GM23338 (cell line): ENCODE measurements around the gene COLEC12. TPM values are rescaled to one million over a fixed set of nuclear protein-coding genes. Genes with fewer than 3 reads are reported as not detected.

ENCODE experiments used
- ATAC-seq: fragments of 200-7000 bp; cut with Tn5 transposase; 3 replicates; pipeline ENCODE4 v1.9.1; 2020
- DNase-seq: peaks from one replicate; pipeline ENCODE4 v3.0.0-alpha.2; 2015; ENCODE audit warnings: low spot score
- H2AFZ ChIP-seq: fragments of 200-600 bp; sonication (generic); 2 replicates; pipeline ENCODE4 v1.8.0; 2016; ENCODE audit warnings: antibody characterized with exemption, mild to moderate bottlenecking, moderate library complexity
- H3F3A ChIP-seq: fragments of 200-600 bp; sonication (generic); replicated peaks from 2 replicates; pipeline ENCODE4 v1.8.0; 2017; ENCODE audit warnings: antibody characterized with exemption, mixed run types, low read depth
- H3K27ac ChIP-seq: fragments of 200-600 bp; sonication (generic); 2 replicates; pipeline ENCODE4 v1.6.1; 2016; ENCODE audit warnings: low read depth
- H3K27me3 ChIP-seq: fragments of 200-600 bp; sonication (generic); 2 replicates; pipeline ENCODE4 v1.8.0; 2016; ENCODE audit warnings: mild to moderate bottlenecking, mixed run types, moderate library complexity; ENCODE audit not compliant: insufficient read depth
- H3K36me3 ChIP-seq: fragments of 200-600 bp; sonication (generic); 2 replicates; pipeline ENCODE4 v1.8.0; 2016; ENCODE audit warnings: mild to moderate bottlenecking; ENCODE audit not compliant: insufficient read depth
- H3K4me1 ChIP-seq: fragments of 200-600 bp; sonication (generic); 2 replicates; pipeline ENCODE4 v1.8.0; 2016; ENCODE audit warnings: mild to moderate bottlenecking, moderate library complexity; ENCODE audit not compliant: insufficient read depth
- H3K4me2 ChIP-seq: fragments of 200-600 bp; sonication (generic); 2 replicates; pipeline ENCODE4 v1.7.1; 2017; ENCODE audit warnings: mixed run types
- H3K4me3 ChIP-seq: fragments of 200-600 bp; sonication (generic); 2 replicates; pipeline ENCODE4 v1.6.1; 2016; ENCODE audit warnings: mixed run types
- H3K79me2 ChIP-seq: fragments of 200-600 bp; sonication (generic); replicated peaks from 2 replicates; pipeline ENCODE4 v1.8.0; 2017; ENCODE audit warnings: mild to moderate bottlenecking; ENCODE audit not compliant: insufficient read depth
- H3K9me2 ChIP-seq: fragments of 200-600 bp; sonication (generic); 2 replicates; pipeline ENCODE4 v1.8.0; 2017; ENCODE audit not compliant: insufficient read depth
- H4K20me1 ChIP-seq: fragments of 200-600 bp; sonication (generic); replicated peaks from 2 replicates; pipeline ENCODE4 v1.8.0; 2017; ENCODE audit warnings: mild to moderate bottlenecking; ENCODE audit not compliant: insufficient read depth
- H3K27ac Mint-ChIP-seq: 2 replicates; pipeline ENCODE4 v1.8.0; 2020; ENCODE audit warnings: inconsistent platforms, mild to moderate bottlenecking, moderate library complexity, mixed read lengths
- H3K27me3 Mint-ChIP-seq: 3 replicates; pipeline ENCODE4 v1.8.0; 2022; ENCODE audit warnings: low read depth, mild to moderate bottlenecking, moderate library complexity, mixed read lengths, inconsistent platforms; ENCODE audit not compliant: insufficient read depth, poor library complexity
- H3K36me3 Mint-ChIP-seq: 3 replicates; pipeline ENCODE4 v1.8.0; 2021; ENCODE audit warnings: low read depth, mild to moderate bottlenecking, inconsistent platforms, moderate library complexity, mixed read lengths
- H3K4me1 Mint-ChIP-seq: 3 replicates; pipeline ENCODE4 v1.8.0; 2020; ENCODE audit warnings: mild to moderate bottlenecking, inconsistent platforms, mixed read lengths
- H3K4me3 Mint-ChIP-seq: 3 replicates; pipeline ENCODE4 v1.8.0; 2021; ENCODE audit warnings: moderate library complexity, mild to moderate bottlenecking, inconsistent platforms, mixed read lengths
- H3K9me3 Mint-ChIP-seq: 3 replicates; pipeline ENCODE4 v1.8.0; 2020; ENCODE audit warnings: moderate library complexity, mild to moderate bottlenecking, inconsistent platforms, mixed read lengths
- CREB1 ChIP-seq: fragments of 250-450 bp; sonication (Bioruptor Pico); IDR thresholded peaks from 2 replicates; pipeline ENCODE4 v1.5.0; 2020; ENCODE audit warnings: low read depth, mild to moderate bottlenecking, moderate library complexity
- EZH2 ChIP-seq: fragments of 200-600 bp; sonication (generic); IDR thresholded peaks from one replicate; pipeline ENCODE4 v1.8.0; 2017; ENCODE audit warnings: antibody characterized with exemption, mild to moderate bottlenecking, low read depth; ENCODE audit not compliant: unreplicated experiment
- EZH2phosphoT487 ChIP-seq: fragments of 200-600 bp; sonication (generic); IDR thresholded peaks from one replicate; pipeline ENCODE4 v1.8.1; 2018; ENCODE audit warnings: antibody characterized with exemption; ENCODE audit not compliant: unreplicated experiment
- POLR2AphosphoS5 ChIP-seq: IDR thresholded peaks from 2 replicates; pipeline ENCODE4 v1.6.1; 2016; ENCODE audit warnings: antibody characterized with exemption, low read depth
- STAT1 ChIP-seq: IDR thresholded peaks from one replicate; pipeline ENCODE4 v1.6.1; 2016; ENCODE audit warnings: antibody characterized with exemption; ENCODE audit not compliant: unreplicated experiment
- ZNF331 ChIP-seq: fragments of 250-450 bp; sonication (Bioruptor Pico); IDR thresholded peaks from 2 replicates; pipeline ENCODE4 v1.5.0; 2020; ENCODE audit warnings: low read depth, mild to moderate bottlenecking, moderate library complexity
- polyA plus RNA-seq: library from polyadenylated mRNA; unstranded; fragments of >200 nt; fragmentation: Nextera tagmentation; extraction: Ambion mirVana; gene quantifications from 2 replicates; pipeline ENCODE4 v1.2.1, GENCODE V29; 2016
- total RNA-seq: library from RNA; depleted of rRNA; stranded (reverse); fragments of >200 nt; shearing (Covaris generic); gene quantifications from 2 replicates; pipeline ENCODE4 v1.2.3, GENCODE V29; 2014
- TF ChIP-seq, protein P1 (sequence below): IDR thresholded peaks from one replicate; pipeline ENCODE4 v1.6.1; 2018; ENCODE audit warnings: antibody characterized with exemption; ENCODE audit not compliant: unreplicated experiment
- TF ChIP-seq, protein P2 (sequence below), 2 experiments: fragments of 200-600 bp in 1 of 2; sonication (generic) in 1 of 2; conservative IDR thresholded peaks; 2 replicates each; pipeline versions ENCODE4 v1.5.1 to v1.6.1; 2016 to 2017; ENCODE audit warnings: antibody characterized with exemption in 2 of 2, low read depth in 2 of 2, mild to moderate bottlenecking in 2 of 2, moderate library complexity in 1 of 2

Gene COLEC12
- total and polyA plus RNA-seq, 2 experiments from 2014 or later, result 1.1 to 3.2 TPM

DNA sequence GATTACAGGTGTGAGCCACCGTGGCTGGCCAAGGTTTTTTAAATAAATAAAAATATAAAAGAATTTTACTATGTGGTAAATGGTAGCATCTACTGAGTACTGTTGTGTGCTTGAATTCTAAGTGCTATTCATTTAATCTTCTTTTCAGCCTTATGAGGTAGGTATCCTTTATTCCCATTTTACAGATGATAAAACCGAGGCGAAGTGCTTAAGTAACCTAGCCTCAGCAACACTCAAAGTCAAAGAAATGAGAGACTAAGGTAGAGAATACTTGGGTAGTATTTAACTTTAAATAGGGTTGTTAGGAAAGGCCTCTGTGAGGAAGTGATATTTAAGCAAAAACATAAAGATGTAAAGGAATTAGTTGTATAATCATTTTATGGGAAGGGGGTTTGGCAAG lies 227.0 kb downstream of the COLEC12 start (continued):
- TF ChIP-seq EZH2 (no peak), STAT1 (no peak), EZH2phosphoT487 (no peak)
- TF ChIP-seq, protein P1, sequence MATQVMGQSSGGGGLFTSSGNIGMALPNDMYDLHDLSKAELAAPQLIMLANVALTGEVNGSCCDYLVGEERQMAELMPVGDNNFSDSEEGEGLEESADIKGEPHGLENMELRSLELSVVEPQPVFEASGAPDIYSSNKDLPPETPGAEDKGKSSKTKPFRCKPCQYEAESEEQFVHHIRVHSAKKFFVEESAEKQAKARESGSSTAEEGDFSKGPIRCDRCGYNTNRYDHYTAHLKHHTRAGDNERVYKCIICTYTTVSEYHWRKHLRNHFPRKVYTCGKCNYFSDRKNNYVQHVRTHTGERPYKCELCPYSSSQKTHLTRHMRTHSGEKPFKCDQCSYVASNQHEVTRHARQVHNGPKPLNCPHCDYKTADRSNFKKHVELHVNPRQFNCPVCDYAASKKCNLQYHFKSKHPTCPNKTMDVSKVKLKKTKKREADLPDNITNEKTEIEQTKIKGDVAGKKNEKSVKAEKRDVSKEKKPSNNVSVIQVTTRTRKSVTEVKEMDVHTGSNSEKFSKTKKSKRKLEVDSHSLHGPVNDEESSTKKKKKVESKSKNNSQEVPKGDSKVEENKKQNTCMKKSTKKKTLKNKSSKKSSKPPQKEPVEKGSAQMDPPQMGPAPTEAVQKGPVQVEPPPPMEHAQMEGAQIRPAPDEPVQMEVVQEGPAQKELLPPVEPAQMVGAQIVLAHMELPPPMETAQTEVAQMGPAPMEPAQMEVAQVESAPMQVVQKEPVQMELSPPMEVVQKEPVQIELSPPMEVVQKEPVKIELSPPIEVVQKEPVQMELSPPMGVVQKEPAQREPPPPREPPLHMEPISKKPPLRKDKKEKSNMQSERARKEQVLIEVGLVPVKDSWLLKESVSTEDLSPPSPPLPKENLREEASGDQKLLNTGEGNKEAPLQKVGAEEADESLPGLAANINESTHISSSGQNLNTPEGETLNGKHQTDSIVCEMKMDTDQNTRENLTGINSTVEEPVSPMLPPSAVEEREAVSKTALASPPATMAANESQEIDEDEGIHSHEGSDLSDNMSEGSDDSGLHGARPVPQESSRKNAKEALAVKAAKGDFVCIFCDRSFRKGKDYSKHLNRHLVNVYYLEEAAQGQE, result no peak
- TF ChIP-seq, protein P2, sequence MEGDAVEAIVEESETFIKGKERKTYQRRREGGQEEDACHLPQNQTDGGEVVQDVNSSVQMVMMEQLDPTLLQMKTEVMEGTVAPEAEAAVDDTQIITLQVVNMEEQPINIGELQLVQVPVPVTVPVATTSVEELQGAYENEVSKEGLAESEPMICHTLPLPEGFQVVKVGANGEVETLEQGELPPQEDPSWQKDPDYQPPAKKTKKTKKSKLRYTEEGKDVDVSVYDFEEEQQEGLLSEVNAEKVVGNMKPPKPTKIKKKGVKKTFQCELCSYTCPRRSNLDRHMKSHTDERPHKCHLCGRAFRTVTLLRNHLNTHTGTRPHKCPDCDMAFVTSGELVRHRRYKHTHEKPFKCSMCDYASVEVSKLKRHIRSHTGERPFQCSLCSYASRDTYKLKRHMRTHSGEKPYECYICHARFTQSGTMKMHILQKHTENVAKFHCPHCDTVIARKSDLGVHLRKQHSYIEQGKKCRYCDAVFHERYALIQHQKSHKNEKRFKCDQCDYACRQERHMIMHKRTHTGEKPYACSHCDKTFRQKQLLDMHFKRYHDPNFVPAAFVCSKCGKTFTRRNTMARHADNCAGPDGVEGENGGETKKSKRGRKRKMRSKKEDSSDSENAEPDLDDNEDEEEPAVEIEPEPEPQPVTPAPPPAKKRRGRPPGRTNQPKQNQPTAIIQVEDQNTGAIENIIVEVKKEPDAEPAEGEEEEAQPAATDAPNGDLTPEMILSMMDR (conservative IDR thresholded peaks at IDR 0.05; ENCODE audit: low read depth in 2 of 2), result no peak

DNA sequence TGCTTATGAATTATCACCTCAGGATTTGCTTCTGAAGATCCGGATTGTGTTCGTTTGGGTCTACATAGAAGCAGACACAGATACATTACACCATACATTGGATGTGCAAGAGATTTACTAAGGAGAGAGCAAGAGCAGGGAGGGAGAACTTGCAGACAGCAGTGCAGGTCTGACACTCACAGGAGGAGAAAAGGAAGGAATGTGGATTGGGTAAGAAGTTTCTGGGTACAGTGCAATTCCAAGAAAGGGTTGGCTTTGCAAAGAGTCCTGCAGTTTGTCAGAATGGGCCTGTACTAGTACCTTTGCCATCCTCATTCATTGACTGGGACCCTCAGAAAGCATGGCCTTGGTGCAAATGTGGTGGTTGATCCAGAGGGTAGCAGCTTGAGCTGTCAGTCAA lies 227.9 kb downstream of the COLEC12 start:
- H3K36me3 ChIP-seq, result no peaks in the 10 kb centered on the region
- H3K4me3 ChIP-seq, result no peak overlapping the region
- H3F3A ChIP-seq, result 0 out of 2 replicates have a peak, but pooled peaks cover 3% of the 10 kb centered on the region
- peak overlapping the region; percentile 76; the same call in 1 of the 2 replicates for H3K27ac Mint-ChIP-seq
- H3K36me3 Mint-ChIP-seq, result peaks cover 4% of the 10 kb centered on the region; the same call in 1 of the 3 replicates
- no peak overlapping the region for H3K4me3 Mint-ChIP-seq
- no peak overlapping the region for H3K4me2 ChIP-seq
- ATAC-seq (no peak), DNase-seq (no peak)
- peaks cover 7% of the 10 kb centered on the region for H3K27me3 Mint-ChIP-seq
- H4K20me1 ChIP-seq, result no peaks in the 10 kb centered on the region; the same call in 1 of the 2 replicates
- no peaks in the 10 kb centered on the region for H3K27me3 ChIP-seq
- H3K79me2 ChIP-seq, result peaks cover 6% of the 10 kb centered on the region; the same call in 1 of the 2 replicates
- H2AFZ ChIP-seq, result no peak overlapping the region
- TF ChIP-seq ZNF331, result no peak
- TF ChIP-seq, protein P1, result no peak
- no peak for TF ChIP-seq EZH2phosphoT487
- no peak for TF ChIP-seq STAT1
- TF ChIP-seq, protein P2 (conservative IDR thresholded peaks at IDR 0.05; ENCODE audit: low read depth in 2 of 2), result no peak
- TF ChIP-seq CREB1 (CRISPR knock-in tag), result no peak
- TF ChIP-seq POLR2AphosphoS5, result no peak
- peaks cover 15% of the 10 kb centered on the region for H3K4me1 Mint-ChIP-seq
- H3K9me3 Mint-ChIP-seq, result no peaks in the 10 kb centered on the region; the same call in 2 of the 3 replicates
- no peaks in the 10 kb centered on the region for H3K9me2 ChIP-seq
- H3K4me1 ChIP-seq, result peaks cover 13% of the 10 kb centered on the region
- H3K27ac ChIP-seq, result no peak overlapping the region
